ENCODE data around the gene RNF149. TPM values are rescaled to one million over a fixed set of nuclear protein-coding genes. Genes with fewer than 3 reads are reported as not detected.

Gene RNF149
- polyA plus RNA-seq, 1 experiment: 18.8 TPM

GRCh38 chr2:101306410-101306809, 2.1 kb downstream of the RNF149 start:
- no peak for DNase-seq (ENCODE audit: low read depth, low spot score)
- ChIA-PET CTCF (interaction anchor here (0.5 to 0.7 kb wide), 2 partner anchors 29 to 81 kb away, joined by 3 to 5 read pairs; no protein-coding TSS in a partner anchor), POLR2A (no interaction called here)
- Histone ChIP-seq H3K27ac (ENCODE audit: low read depth, low read length) (no peak overlapping the region), H3K4me3 (ENCODE audit: low read depth, low read length) (peak overlapping the region; percentile 81), H3K27me3 (ENCODE audit: control insufficient read depth, insufficient read depth, low read length) (no peaks in the 10 kb centered on the region), H3K9me3 (ENCODE audit: control insufficient read depth, insufficient read depth, low read length) (no peaks in the 10 kb centered on the region)
- no peak for TF ChIP-seq CTCF (IDR thresholded peaks at IDR 0.05; ENCODE audit: low read depth, low read length)

- Histone ChIP-seq H3K9me3 (ENCODE audit: control insufficient read depth, insufficient read depth, low read length) (no peaks in the 10 kb centered on the region), H3K27ac (ENCODE audit: low read depth, low read length) (no peak overlapping the region), H3K4me3 (ENCODE audit: low read depth, low read length) (peak overlapping the region; percentile 18; the same call in 1 of the 2 replicates), H3K27me3 (ENCODE audit: control insufficient read depth, insufficient read depth, low read length) (no peaks in the 10 kb centered on the region)
- CTCF ChIA-PET: interaction anchor here (0.5 kb wide), 1 partner anchor 29 kb away, joined by 5 read pairs; no protein-coding TSS in a partner anchor
- POLR2A ChIA-PET: interaction anchor here (0.7 kb wide), 1 partner anchor 9 kb away, joined by 3 read pairs; no protein-coding TSS in a partner anchor
- DNase-seq (ENCODE audit: low read depth, low spot score): no peak
- no peak for TF ChIP-seq CTCF (IDR thresholded peaks at IDR 0.05; ENCODE audit: low read depth, low read length)
Observed at GRCh38 chr2:101305492-101306078, 2.9 kb downstream of the RNF149 start.

- no peak for DNase-seq (ENCODE audit: low read depth, low spot score)
- CTCF ChIA-PET: no interaction called here
- no peak overlapping the region for H3K4me3 ChIP-seq (ENCODE audit: low read depth, low read length)
- H3K27ac ChIP-seq (ENCODE audit: low read depth, low read length): no peak overlapping the region
- no peaks in the 10 kb centered on the region for H3K27me3 ChIP-seq (ENCODE audit: control insufficient read depth, insufficient read depth, low read length)
- POLR2A ChIA-PET: interaction anchor here (0.7 kb wide), 1 partner anchor 9 kb away, joined by 3 read pairs; no protein-coding TSS in a partner anchor
- H3K9me3 ChIP-seq (ENCODE audit: control insufficient read depth, insufficient read depth, low read length): no peaks in the 10 kb centered on the region
- TF ChIP-seq CTCF (IDR thresholded peaks at IDR 0.05; ENCODE audit: low read depth, low read length): no peak
Observed at GRCh38 chr2:101305035-101305434, 3.5 kb downstream of the RNF149 start.

GRCh38 chr2:101303688-101304087, 4.8 kb downstream of the RNF149 start:
- no peak overlapping the region for H3K4me3 ChIP-seq (ENCODE audit: low read depth, low read length)
- no peak for DNase-seq (ENCODE audit: low read depth, low spot score)
- ChIA-PET POLR2A (interaction anchor here (0.5 to 0.6 kb wide), 2 partner anchors 8 to 147 kb away, joined by 3 read pairs; no protein-coding TSS in a partner anchor), CTCF (no interaction called here)
- TF ChIP-seq CTCF (IDR thresholded peaks at IDR 0.05; ENCODE audit: low read depth, low read length): no peak
- no peaks in the 10 kb centered on the region for H3K9me3 ChIP-seq (ENCODE audit: control insufficient read depth, insufficient read depth, low read length)
- H3K27me3 ChIP-seq (ENCODE audit: control insufficient read depth, insufficient read depth, low read length): no peaks in the 10 kb centered on the region
- H3K27ac ChIP-seq (ENCODE audit: low read depth, low read length): no peak overlapping the region

GRCh38 chr2:101302016-101302415, 6.5 kb downstream of the RNF149 start:
- CTCF ChIA-PET: no interaction called here
- POLR2A ChIA-PET: no interaction called here
- Histone ChIP-seq H3K27me3 (ENCODE audit: control insufficient read depth, insufficient read depth, low read length) (no peaks in the 10 kb centered on the region), H3K27ac (ENCODE audit: low read depth, low read length) (no peak overlapping the region), H3K4me3 (ENCODE audit: low read depth, low read length) (no peak overlapping the region), H3K9me3 (ENCODE audit: control insufficient read depth, insufficient read depth, low read length) (no peaks in the 10 kb centered on the region)
- DNase-seq (ENCODE audit: low read depth, low spot score): no peak
- no peak for TF ChIP-seq CTCF (IDR thresholded peaks at IDR 0.05; ENCODE audit: low read depth, low read length)
